ENCODE results near the gene CNTN4. TPM values are rescaled to one million over a fixed set of nuclear protein-coding genes. Genes with fewer than 3 reads are reported as not detected.

Gene CNTN4
- total RNA-seq, 1 donor = under 0.01 TPM

- no peak overlapping the region for H2AFZ ChIP-seq (ENCODE audit: low read length)
- TF ChIP-seq CTCF (IDR thresholded peaks at IDR 0.05; ENCODE audit: extremely low read depth, low read depth, low read length) = no peak
- H3K79me2 ChIP-seq (ENCODE audit: insufficient read depth, low read length) = no peaks in the 10 kb centered on the region
- DNase-seq (ENCODE audit: insufficient read length, low spot score, missing footprints) = no peak
- no peak overlapping the region for H3K4me2 ChIP-seq (ENCODE audit: insufficient read depth, low read length)
- H3K27me3 ChIP-seq (ENCODE audit: insufficient read depth, low read length) = no peaks in the 10 kb centered on the region
- no peaks in the 10 kb centered on the region for H4K20me1 ChIP-seq (ENCODE audit: insufficient read depth, low read length)
- no peak overlapping the region for H3K27ac ChIP-seq (ENCODE audit: low read depth, low read length)
- no peaks in the 10 kb centered on the region for H3K36me3 ChIP-seq (ENCODE audit: insufficient read depth, low read length)
- no peaks in the 10 kb centered on the region for H3K9me3 ChIP-seq (ENCODE audit: low read depth, low read length)
- no peak overlapping the region for H3K4me3 ChIP-seq (ENCODE audit: insufficient read depth, low read length)
- H3K4me1 ChIP-seq (ENCODE audit: insufficient read depth, low read length) = no peaks in the 10 kb centered on the region
Measured at GRCh38 chr3:3107181-3107580, 1008.5 kb downstream of the CNTN4 start.

Small RNA genes within 50 kb of the gene (small RNA-seq; reads per million reads assigned to genes)
- gene RF00416 = not detected
- gene RN7SKP144 = not detected

All from osteoblast (primary cell).